BJ (cell line): Measurements from ENCODE around the gene RASL10B. TPM values are rescaled to one million over a fixed set of nuclear protein-coding genes. Genes with fewer than 3 reads are reported as not detected.
A peak's percentile ranks its signal among the peaks of the same experiment; 100 is the strongest.

Source experiments
- CTCF ChIA-PET: fragments of 350-600 bp; formaldehyde crosslinking; extraction: SDS; loops from one replicate; lab custom pipeline; 2021; ENCODE audit warnings: antibody characterized with exemption, inconsistent platforms; lab: Yijun Ruan, JAX
- POLR2A ChIA-PET: fragments of 300-600 bp; sonication (Branson Sonifier 250); formaldehyde crosslinking; extraction: SDS; loops from one replicate; lab custom pipeline; 2021; ENCODE audit warnings: antibody characterized with exemption; lab: Charles Lee
- DNase-seq: peaks from one replicate; pipeline ENCODE4 v3.0.0-alpha.2; 2011; ENCODE audit warnings: low read depth
- H3K27me3 ChIP-seq: 2 replicates; pipeline ENCODE4 v1.6.0; 2011; ENCODE audit warnings: low read length; ENCODE audit not compliant: control insufficient read depth, insufficient read depth
- H3K36me3 ChIP-seq: 2 replicates; pipeline ENCODE4 v1.5.1; 2011; ENCODE audit warnings: low read length; ENCODE audit not compliant: control insufficient read depth, insufficient read depth
- H3K4me3 ChIP-seq: 2 replicates; pipeline ENCODE4 v1.5.1; 2011; ENCODE audit warnings: low read depth, mild to moderate bottlenecking, control low read depth, low read length
- CTCF ChIP-seq: IDR thresholded peaks from 2 replicates; pipeline ENCODE4 v1.5.1; 2011; ENCODE audit warnings: low read depth, mild to moderate bottlenecking, control low read depth, inconsistent platforms, low read length, moderate library complexity; ENCODE audit not compliant: insufficient read depth
- polyA plus RNA-seq: library from polyadenylated mRNA; depleted of rRNA; stranded (reverse); fragments of >200 nt; gene quantifications from 2 replicates; pipeline ENCODE4 v1.2.3, GENCODE V29; 2011

The RASL10B gene
- polyA plus RNA-seq, 1 experiment: 4.5 TPM

DNA sequence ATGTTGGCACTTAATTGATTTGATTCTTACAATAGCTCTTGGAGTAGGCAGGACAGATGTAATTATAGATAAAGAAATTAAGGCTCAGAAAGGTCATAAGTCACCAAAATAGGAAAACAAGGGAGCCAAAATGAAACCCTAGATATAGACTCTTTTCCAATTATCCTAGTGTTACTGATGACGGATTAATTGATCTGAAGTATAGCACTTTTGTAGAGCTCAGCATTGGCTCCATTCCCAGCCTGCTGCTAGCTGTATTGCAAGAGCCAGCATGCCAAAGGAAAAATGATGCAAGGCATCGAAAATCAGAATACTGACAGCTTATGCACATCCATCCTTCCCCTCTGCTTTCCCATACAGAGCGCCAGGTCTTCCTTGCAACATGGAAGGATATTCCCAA, 21.6 kb upstream of the RASL10B start:
- TF ChIP-seq CTCF: no peak
- no peak overlapping the region for H3K4me3 ChIP-seq
- H3K27me3 ChIP-seq: no peaks in the 10 kb centered on the region
- peaks cover 4% of the 10 kb centered on the region for H3K36me3 ChIP-seq
- CTCF ChIA-PET: interaction anchor here (1.0 to 1.2 kb wide), 3 partner anchors 9 to 21 kb away, joined by 3 to 4 read pairs (median 3); no protein-coding TSS in a partner anchor
- DNase-seq: peak; percentile 3
- POLR2A ChIA-PET: no interaction called here

DNA sequence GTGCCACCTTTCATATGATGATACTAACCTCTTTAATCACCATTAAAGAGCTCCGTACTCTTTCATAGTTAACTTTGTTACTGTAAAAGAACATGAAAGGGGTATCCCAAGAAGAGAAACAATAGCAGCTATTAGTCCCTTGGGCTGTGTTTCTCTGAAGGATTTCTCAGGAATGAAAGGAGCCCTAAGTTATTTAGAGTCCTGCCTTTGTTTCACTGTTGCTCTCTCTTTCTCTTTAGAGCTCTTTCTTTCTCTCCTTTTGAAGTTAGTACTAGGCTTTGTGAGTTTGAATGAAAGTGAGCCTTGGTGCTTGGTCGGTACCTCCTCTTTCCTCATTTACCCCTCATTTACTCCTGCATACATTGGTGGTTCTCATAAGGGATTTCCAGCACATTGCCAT, 20.5 kb upstream of the RASL10B start:
- Histone ChIP-seq H3K27me3 (no peaks in the 10 kb centered on the region), H3K36me3 (peaks cover 5% of the 10 kb centered on the region), H3K4me3 (no peak overlapping the region)
- ChIA-PET CTCF (interaction anchor here (0.8 to 1.2 kb wide), 2 partner anchors 10 to 29 kb away, joined by 3 read pairs; no protein-coding TSS in a partner anchor), POLR2A (interaction anchor here (0.6 kb wide), 1 partner anchor 56 kb away, joined by 18 read pairs; no protein-coding TSS in a partner anchor)
- DNase-seq: no peak
- TF ChIP-seq CTCF: no peak

GRCh38 chr17:35713069-35713728, 18.2 kb upstream of the RASL10B start:
- Histone ChIP-seq H3K36me3 (peaks cover 5% of the 10 kb centered on the region), H3K4me3 (no peak overlapping the region), H3K27me3 (no peaks in the 10 kb centered on the region)
- DNase-seq: peak; percentile 78
- ChIA-PET CTCF (interaction anchor here (0.7 to 1.7 kb wide), 6 partner anchors 9 to 1465 kb away, joined by 3 to 7 read pairs (median 4); partner anchors contain the start of gene TAF15), POLR2A (no interaction called here)
- TF ChIP-seq CTCF: no peak

GRCh38 chr17:35714988-35715387, 16.5 kb upstream of the RASL10B start:
- no peak for TF ChIP-seq CTCF
- ChIA-PET POLR2A (no interaction called here), CTCF (interaction anchor here (1.0 kb wide), 1 partner anchor 15 kb away, joined by 5 read pairs; no protein-coding TSS in a partner anchor)
- no peak for DNase-seq
- Histone ChIP-seq H3K27me3 (no peaks in the 10 kb centered on the region), H3K4me3 (no peak overlapping the region), H3K36me3 (peaks cover 5% of the 10 kb centered on the region)

GRCh38 chr17:35715416-35715815, 16.0 kb upstream of the RASL10B start:
- no peak overlapping the region for H3K4me3 ChIP-seq
- ChIA-PET POLR2A (no interaction called here), CTCF (interaction anchor here (1.0 to 3.2 kb wide), 4 partner anchors 11 to 34 kb away, joined by 3 to 18 read pairs (median 8); no protein-coding TSS in a partner anchor)
- no peaks in the 10 kb centered on the region for H3K27me3 ChIP-seq
- DNase-seq: no peak
- H3K36me3 ChIP-seq: peaks cover 5% of the 10 kb centered on the region
- no peak for TF ChIP-seq CTCF
